ENCODE results near the gene VWF.

DNA sequence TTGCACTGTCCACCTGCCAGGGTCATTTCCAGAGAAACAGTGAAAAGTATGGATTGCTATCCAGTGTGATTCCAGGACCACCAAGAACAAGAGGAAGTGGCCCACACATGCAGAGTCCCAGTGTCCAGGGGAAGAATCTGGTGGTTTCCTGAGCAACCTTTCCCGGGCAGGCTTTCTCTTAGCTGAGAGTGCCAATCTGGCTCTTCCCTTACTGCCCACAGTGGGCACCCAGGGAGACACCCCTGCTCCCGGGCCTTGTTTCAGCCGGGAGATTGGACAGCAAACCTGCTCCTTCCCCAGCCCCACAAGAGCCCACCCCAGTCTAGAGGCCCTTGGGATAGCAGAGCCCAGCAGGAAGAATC, 62.1 kb downstream of the VWF start:
- TF ChIP-seq, protein P1, sequence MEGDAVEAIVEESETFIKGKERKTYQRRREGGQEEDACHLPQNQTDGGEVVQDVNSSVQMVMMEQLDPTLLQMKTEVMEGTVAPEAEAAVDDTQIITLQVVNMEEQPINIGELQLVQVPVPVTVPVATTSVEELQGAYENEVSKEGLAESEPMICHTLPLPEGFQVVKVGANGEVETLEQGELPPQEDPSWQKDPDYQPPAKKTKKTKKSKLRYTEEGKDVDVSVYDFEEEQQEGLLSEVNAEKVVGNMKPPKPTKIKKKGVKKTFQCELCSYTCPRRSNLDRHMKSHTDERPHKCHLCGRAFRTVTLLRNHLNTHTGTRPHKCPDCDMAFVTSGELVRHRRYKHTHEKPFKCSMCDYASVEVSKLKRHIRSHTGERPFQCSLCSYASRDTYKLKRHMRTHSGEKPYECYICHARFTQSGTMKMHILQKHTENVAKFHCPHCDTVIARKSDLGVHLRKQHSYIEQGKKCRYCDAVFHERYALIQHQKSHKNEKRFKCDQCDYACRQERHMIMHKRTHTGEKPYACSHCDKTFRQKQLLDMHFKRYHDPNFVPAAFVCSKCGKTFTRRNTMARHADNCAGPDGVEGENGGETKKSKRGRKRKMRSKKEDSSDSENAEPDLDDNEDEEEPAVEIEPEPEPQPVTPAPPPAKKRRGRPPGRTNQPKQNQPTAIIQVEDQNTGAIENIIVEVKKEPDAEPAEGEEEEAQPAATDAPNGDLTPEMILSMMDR (conservative IDR thresholded peaks at IDR 0.05; ENCODE audit: low read depth, low read length) = no peak
- TF ChIP-seq EZH2phosphoT487 (IDR thresholded peaks at IDR 0.05; ENCODE audit: borderline replicate concordance, low read length) (no peak), EZH2 (IDR thresholded peaks at IDR 0.05; ENCODE audit: low read length, unreplicated experiment) (no peak)

Measured in PC-3 (cell line).